ENCODE results near the gene SH2D3C.

The SH2D3C gene

DNA sequence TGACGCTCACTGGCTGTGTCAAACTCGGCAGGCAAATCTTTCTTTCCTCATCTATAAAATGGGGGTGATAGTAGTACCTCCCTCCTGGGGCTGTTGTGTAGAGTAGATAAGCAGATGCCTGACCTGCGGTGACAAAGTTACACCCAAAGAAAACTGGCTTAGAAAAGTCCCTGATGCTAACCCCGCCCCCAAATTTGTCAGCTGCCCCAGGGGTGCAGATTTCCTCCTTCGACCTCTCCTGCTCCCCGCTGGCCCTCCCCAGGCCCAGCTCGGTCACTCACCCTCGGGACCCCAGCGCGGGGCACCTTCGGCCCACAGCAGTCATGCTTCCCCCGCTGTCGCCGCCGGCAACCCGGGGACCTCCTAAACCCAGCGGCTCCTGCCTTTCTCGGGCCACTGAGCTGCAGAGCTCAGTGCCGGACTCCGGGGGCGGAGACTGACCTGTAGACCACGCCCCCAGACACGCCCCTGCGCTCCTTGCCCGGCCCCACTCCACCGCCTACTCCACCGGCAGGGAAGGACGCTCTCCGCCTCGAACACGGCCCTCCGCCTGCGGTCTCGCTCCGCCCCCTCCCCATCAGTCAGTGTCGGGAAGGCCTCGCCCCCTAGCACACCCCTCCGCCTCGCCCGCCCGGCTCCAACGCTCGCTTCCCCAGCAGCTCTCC is 7.4 kb downstream of the SH2D3C start:
- no peak overlapping the region for H4K5ac ChIP-seq (ENCODE audit: low read length)
- no peaks in the 10 kb centered on the region for H3K79me1 ChIP-seq (ENCODE audit: low read length)
- peaks cover 6% of the 10 kb centered on the region for H3K4me1 ChIP-seq (ENCODE audit: control insufficient read depth, low read depth, low read length)
- peak overlapping the region; percentile 63 for H3K56ac ChIP-seq (ENCODE audit: low read length)
- no peak overlapping the region for H4K8ac ChIP-seq (ENCODE audit: low read depth, low read length)
- H3K79me2 ChIP-seq (ENCODE audit: control insufficient read depth, insufficient read depth, low read length) = no peaks in the 10 kb centered on the region
- no peaks in the 10 kb centered on the region for H3K27me3 ChIP-seq (ENCODE audit: insufficient read depth, low read length, poor library complexity)
- H2BK5ac ChIP-seq (ENCODE audit: low read length) = no peak overlapping the region
- H3K18ac ChIP-seq (ENCODE audit: low read length) = no peak overlapping the region
- DNase-seq = peak; percentile 99
- H3K4me2 ChIP-seq (ENCODE audit: low read length) = peak overlapping the region; percentile 65
- no CpG with 5 or more reads among the region's 43 CpGs for WGBS (ENCODE audit: extremely low coverage, insufficient coverage, low lambda C conversion rate)
- no peak overlapping the region for H2BK120ac ChIP-seq (ENCODE audit: low read depth, low read length)
- no peak overlapping the region for H2AK5ac ChIP-seq (ENCODE audit: low read length)
- H3K4me3 ChIP-seq (ENCODE audit: low read length) = peak overlapping the region; percentile 38
- no peak overlapping the region for H3K4ac ChIP-seq (ENCODE audit: low read depth, low read length)
- H3K36me3 ChIP-seq (ENCODE audit: control insufficient read depth, insufficient read depth, low read length) = no peaks in the 10 kb centered on the region
- H3K27ac ChIP-seq (ENCODE audit: low read depth, low read length) = no peak overlapping the region
- H2BK15ac ChIP-seq (replicated peaks; ENCODE audit: low read depth) = no peak overlapping the region
- peak overlapping the region; percentile 61 for H3K9ac ChIP-seq (ENCODE audit: low read length)
- no peak overlapping the region for H3K23ac ChIP-seq (ENCODE audit: low read length)

DNA sequence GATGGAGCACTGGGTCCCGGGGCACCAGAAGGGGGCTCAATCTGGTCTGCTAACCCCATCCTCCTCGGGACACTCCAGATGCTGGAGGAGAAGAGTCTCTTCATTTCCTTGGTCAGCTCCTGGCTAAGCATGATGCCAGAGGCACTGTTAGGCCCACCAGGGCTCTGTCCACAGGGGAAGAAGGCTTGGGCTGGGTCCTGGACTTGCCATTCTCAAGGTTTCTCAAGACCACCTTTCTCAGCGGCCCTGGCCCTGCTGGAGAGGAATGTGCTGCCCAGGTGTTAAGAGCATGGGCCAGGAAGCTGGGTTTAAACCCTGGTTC is 7.9 kb downstream of the SH2D3C start:
- H3K79me2 ChIP-seq (ENCODE audit: control insufficient read depth, insufficient read depth, low read length) = no peaks in the 10 kb centered on the region
- no peak overlapping the region for H2AK5ac ChIP-seq (ENCODE audit: low read length)
- no peak overlapping the region for H4K8ac ChIP-seq (ENCODE audit: low read depth, low read length)
- no peak overlapping the region for H4K5ac ChIP-seq (ENCODE audit: low read length)
- no peaks in the 10 kb centered on the region for H3K36me3 ChIP-seq (ENCODE audit: control insufficient read depth, insufficient read depth, low read length)
- H3K27me3 ChIP-seq (ENCODE audit: insufficient read depth, low read length, poor library complexity) = no peaks in the 10 kb centered on the region
- no peak overlapping the region for H3K4me3 ChIP-seq (ENCODE audit: low read length)
- no peak overlapping the region for H2BK5ac ChIP-seq (ENCODE audit: low read length)
- no peak overlapping the region for H3K18ac ChIP-seq (ENCODE audit: low read length)
- H3K56ac ChIP-seq (ENCODE audit: low read length) = peak overlapping the region; percentile 38
- WGBS (ENCODE audit: extremely low coverage, insufficient coverage, low lambda C conversion rate) = no CpG with 5 or more reads among the region's 3 CpGs
- no peak for DNase-seq
- no peak overlapping the region for H2BK120ac ChIP-seq (ENCODE audit: low read depth, low read length)
- no peak overlapping the region for H3K4ac ChIP-seq (ENCODE audit: low read depth, low read length)
- H3K79me1 ChIP-seq (ENCODE audit: low read length) = no peaks in the 10 kb centered on the region
- peak overlapping the region; percentile 65 for H3K4me2 ChIP-seq (ENCODE audit: low read length)
- peaks cover 6% of the 10 kb centered on the region for H3K4me1 ChIP-seq (ENCODE audit: control insufficient read depth, low read depth, low read length)
- H3K27ac ChIP-seq (ENCODE audit: low read depth, low read length) = no peak overlapping the region
- no peak overlapping the region for H2BK15ac ChIP-seq (replicated peaks; ENCODE audit: low read depth)
- peak overlapping the region; percentile 61 for H3K9ac ChIP-seq (ENCODE audit: low read length)
- H3K23ac ChIP-seq (ENCODE audit: low read length) = no peak overlapping the region

DNA sequence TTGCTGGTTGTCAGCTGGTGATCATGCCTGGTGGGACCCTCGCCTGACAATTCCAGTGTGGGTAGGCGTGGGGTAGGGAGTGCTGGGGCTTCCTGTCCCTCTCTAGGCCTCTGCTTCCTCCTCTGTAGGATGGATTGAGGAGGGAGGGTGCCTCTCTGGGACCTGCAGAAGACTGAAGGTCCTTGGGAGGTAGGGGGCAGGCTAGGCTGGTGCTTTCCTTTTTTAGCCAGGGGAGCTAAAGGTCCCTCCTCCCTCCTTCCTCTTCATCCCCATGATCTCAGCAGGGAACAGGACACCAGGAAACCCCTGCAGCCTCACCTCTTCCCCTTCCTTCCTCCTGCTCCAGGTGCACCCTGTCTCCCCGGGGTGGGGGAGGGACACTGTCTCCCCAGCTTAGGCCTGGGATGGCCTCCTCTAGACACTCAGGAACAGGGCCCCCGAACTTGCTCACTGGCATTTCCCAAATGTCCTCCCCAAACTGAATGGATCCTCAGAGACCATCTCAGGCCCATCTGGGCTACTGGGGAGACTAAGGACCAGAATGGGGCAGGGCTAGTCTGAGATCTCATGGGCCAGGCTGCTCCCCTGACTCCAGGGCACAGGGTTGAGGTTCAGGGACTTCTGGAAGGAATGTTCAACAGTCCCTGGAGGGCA is 8.4 kb downstream of the SH2D3C start:
- Histone ChIP-seq H2BK15ac (replicated peaks; ENCODE audit: low read depth) (no peak overlapping the region), H4K5ac (ENCODE audit: low read length) (no peak overlapping the region), H3K79me2 (ENCODE audit: control insufficient read depth, insufficient read depth, low read length) (no peaks in the 10 kb centered on the region), H3K27me3 (ENCODE audit: insufficient read depth, low read length, poor library complexity) (no peaks in the 10 kb centered on the region), H2BK120ac (ENCODE audit: low read depth, low read length) (no peak overlapping the region), H3K23ac (ENCODE audit: low read length) (no peak overlapping the region), H3K9ac (ENCODE audit: low read length) (no peak overlapping the region), H2BK5ac (ENCODE audit: low read length) (no peak overlapping the region), H3K4me1 (ENCODE audit: control insufficient read depth, low read depth, low read length) (peaks cover 6% of the 10 kb centered on the region), H3K56ac (ENCODE audit: low read length) (peak overlapping the region; percentile 46), H2AK5ac (ENCODE audit: low read length) (no peak overlapping the region), H3K79me1 (ENCODE audit: low read length) (no peaks in the 10 kb centered on the region), H3K36me3 (ENCODE audit: control insufficient read depth, insufficient read depth, low read length) (no peaks in the 10 kb centered on the region), H3K18ac (ENCODE audit: low read length) (no peak overlapping the region), H4K8ac (ENCODE audit: low read depth, low read length) (no peak overlapping the region), H3K27ac (ENCODE audit: low read depth, low read length) (no peak overlapping the region), H3K4me2 (ENCODE audit: low read length) (no peak overlapping the region), H3K4me3 (ENCODE audit: low read length) (no peak overlapping the region), H3K4ac (ENCODE audit: low read depth, low read length) (no peak overlapping the region)
- no peak for DNase-seq
- WGBS (ENCODE audit: extremely low coverage, insufficient coverage, low lambda C conversion rate) = no CpG with 5 or more reads among the region's 4 CpGs

DNA sequence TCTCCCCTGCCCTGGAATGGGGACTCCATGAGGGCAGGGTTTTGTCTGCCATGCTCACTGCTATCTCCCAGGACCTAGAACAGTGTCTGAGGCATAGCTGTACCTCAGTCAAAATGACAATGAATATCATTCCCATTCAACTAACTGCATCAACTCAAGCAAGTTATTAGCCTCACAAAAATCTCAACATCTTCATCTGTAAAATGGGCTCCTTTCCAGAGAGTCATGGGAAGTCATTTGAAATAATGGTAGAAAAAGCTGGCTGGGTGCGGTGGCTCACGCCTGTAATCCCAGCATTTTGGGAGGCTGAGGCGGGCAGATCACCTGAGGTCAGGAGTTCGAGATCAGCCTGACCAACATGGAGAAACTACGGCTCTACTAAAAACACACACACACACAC is 9.4 kb downstream of the SH2D3C start:
- no CpG with 5 or more reads among the region's 5 CpGs for WGBS (ENCODE audit: extremely low coverage, insufficient coverage, low lambda C conversion rate)

DNA sequence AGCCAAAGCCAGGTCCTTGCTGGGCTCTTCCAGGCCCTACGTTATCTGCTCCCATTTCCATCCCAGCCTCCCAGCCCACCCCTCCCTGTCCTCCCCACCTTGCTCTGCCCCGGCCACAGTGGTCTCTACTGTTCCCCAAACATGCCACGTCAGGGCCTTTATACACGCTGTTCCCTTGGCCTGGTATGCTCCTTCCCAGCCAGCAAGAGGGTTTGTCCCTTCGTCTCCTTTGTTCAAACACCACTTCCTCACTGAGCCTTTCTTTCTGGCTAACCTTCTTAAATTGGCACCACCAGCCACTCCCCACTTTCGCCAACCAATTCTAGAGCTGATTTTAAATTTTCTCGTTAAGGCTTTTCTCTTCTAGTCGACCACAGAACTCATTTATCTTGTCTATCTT is 9.8 kb downstream of the SH2D3C start:
- Histone ChIP-seq H3K56ac (ENCODE audit: low read length) (peak overlapping the region; percentile 30), H3K4ac (ENCODE audit: low read depth, low read length) (no peak overlapping the region), H2BK120ac (ENCODE audit: low read depth, low read length) (no peak overlapping the region), H2BK15ac (replicated peaks; ENCODE audit: low read depth) (no peak overlapping the region), H4K5ac (ENCODE audit: low read length) (no peak overlapping the region), H3K9ac (ENCODE audit: low read length) (no peak overlapping the region), H3K18ac (ENCODE audit: low read length) (no peak overlapping the region), H4K8ac (ENCODE audit: low read depth, low read length) (no peak overlapping the region), H3K4me3 (ENCODE audit: low read length) (no peak overlapping the region), H3K27ac (ENCODE audit: low read depth, low read length) (no peak overlapping the region), H3K4me2 (ENCODE audit: low read length) (no peak overlapping the region), H3K79me1 (ENCODE audit: low read length) (no peaks in the 10 kb centered on the region), H3K27me3 (ENCODE audit: insufficient read depth, low read length, poor library complexity) (no peaks in the 10 kb centered on the region), H3K23ac (ENCODE audit: low read length) (no peak overlapping the region), H2BK5ac (ENCODE audit: low read length) (no peak overlapping the region), H3K4me1 (ENCODE audit: control insufficient read depth, low read depth, low read length) (peaks cover 6% of the 10 kb centered on the region), H3K36me3 (ENCODE audit: control insufficient read depth, insufficient read depth, low read length) (no peaks in the 10 kb centered on the region), H2AK5ac (ENCODE audit: low read length) (no peak overlapping the region), H3K79me2 (ENCODE audit: control insufficient read depth, insufficient read depth, low read length) (no peaks in the 10 kb centered on the region)
- no peak for DNase-seq
- WGBS (ENCODE audit: extremely low coverage, insufficient coverage, low lambda C conversion rate) = no CpG with 5 or more reads among the region's 8 CpGs

More for the DNA sequence above, 9.4 kb downstream of the SH2D3C start:
- H2BK120ac ChIP-seq (ENCODE audit: low read depth, low read length) = no peak overlapping the region
- H3K18ac ChIP-seq (ENCODE audit: low read length) = no peak overlapping the region
- H3K56ac ChIP-seq (ENCODE audit: low read length) = no peak overlapping the region
- no peak overlapping the region for H3K4me3 ChIP-seq (ENCODE audit: low read length)
- H3K4me2 ChIP-seq (ENCODE audit: low read length) = no peak overlapping the region
- H2AK5ac ChIP-seq (ENCODE audit: low read length) = no peak overlapping the region
- H3K36me3 ChIP-seq (ENCODE audit: control insufficient read depth, insufficient read depth, low read length) = no peaks in the 10 kb centered on the region
- H2BK5ac ChIP-seq (ENCODE audit: low read length) = no peak overlapping the region
- no peaks in the 10 kb centered on the region for H3K79me2 ChIP-seq (ENCODE audit: control insufficient read depth, insufficient read depth, low read length)
- no peak overlapping the region for H2BK15ac ChIP-seq (replicated peaks; ENCODE audit: low read depth)
- no peak overlapping the region for H4K5ac ChIP-seq (ENCODE audit: low read length)
- peaks cover 6% of the 10 kb centered on the region for H3K4me1 ChIP-seq (ENCODE audit: control insufficient read depth, low read depth, low read length)
- DNase-seq = no peak
- no peaks in the 10 kb centered on the region for H3K27me3 ChIP-seq (ENCODE audit: insufficient read depth, low read length, poor library complexity)
- H4K8ac ChIP-seq (ENCODE audit: low read depth, low read length) = no peak overlapping the region
- H3K23ac ChIP-seq (ENCODE audit: low read length) = no peak overlapping the region
- no peak overlapping the region for H3K27ac ChIP-seq (ENCODE audit: low read depth, low read length)
- no peak overlapping the region for H3K9ac ChIP-seq (ENCODE audit: low read length)
- no peak overlapping the region for H3K4ac ChIP-seq (ENCODE audit: low read depth, low read length)
- no peaks in the 10 kb centered on the region for H3K79me1 ChIP-seq (ENCODE audit: low read length)

DNA sequence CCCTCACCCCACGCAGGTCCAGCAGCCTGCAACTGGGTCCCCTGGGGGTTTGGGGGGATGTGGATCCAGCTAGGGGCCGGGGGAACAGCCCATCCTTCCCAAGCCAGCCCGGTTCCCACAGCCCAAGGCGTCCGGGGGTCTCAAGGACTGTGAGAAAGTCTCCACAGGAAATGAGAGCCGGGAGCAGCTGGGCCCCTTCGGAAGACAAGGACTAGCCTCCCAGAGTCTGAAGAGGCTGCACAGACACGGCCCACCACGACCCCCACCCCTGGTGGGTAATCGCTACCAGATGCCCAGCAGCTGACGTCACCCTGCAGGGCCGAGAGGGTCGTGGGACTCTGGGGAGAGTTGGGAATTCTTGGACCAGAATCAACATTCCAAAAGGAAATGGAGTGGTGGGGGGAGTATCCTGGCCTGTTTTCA is 10.5 kb downstream of the SH2D3C start:
- Histone ChIP-seq H3K79me2 (ENCODE audit: control insufficient read depth, insufficient read depth, low read length) (no peaks in the 10 kb centered on the region), H3K56ac (ENCODE audit: low read length) (peak overlapping the region; percentile 30), H3K4me2 (ENCODE audit: low read length) (no peak overlapping the region), H3K4me1 (ENCODE audit: control insufficient read depth, low read depth, low read length) (peaks cover 6% of the 10 kb centered on the region), H3K23ac (ENCODE audit: low read length) (no peak overlapping the region), H2AK5ac (ENCODE audit: low read length) (no peak overlapping the region), H3K4me3 (ENCODE audit: low read length) (no peak overlapping the region), H3K4ac (ENCODE audit: low read depth, low read length) (no peak overlapping the region), H3K18ac (ENCODE audit: low read length) (peak overlapping the region; percentile 16), H3K36me3 (ENCODE audit: control insufficient read depth, insufficient read depth, low read length) (no peaks in the 10 kb centered on the region), H4K8ac (ENCODE audit: low read depth, low read length) (no peak overlapping the region), H2BK5ac (ENCODE audit: low read length) (no peak overlapping the region), H3K9ac (ENCODE audit: low read length) (no peak overlapping the region), H4K5ac (ENCODE audit: low read length) (no peak overlapping the region), H2BK120ac (ENCODE audit: low read depth, low read length) (no peak overlapping the region), H3K27ac (ENCODE audit: low read depth, low read length) (no peak overlapping the region), H3K79me1 (ENCODE audit: low read length) (no peaks in the 10 kb centered on the region), H3K27me3 (ENCODE audit: insufficient read depth, low read length, poor library complexity) (no peaks in the 10 kb centered on the region), H2BK15ac (replicated peaks; ENCODE audit: low read depth) (no peak overlapping the region)
- peak; percentile 76 for DNase-seq
- WGBS (ENCODE audit: extremely low coverage, insufficient coverage, low lambda C conversion rate) = no CpG with 5 or more reads among the region's 13 CpGs

Data from mesendoderm (in vitro differentiated cells).